AG04450 (cell line): ENCODE results near the gene APCS. TPM values are rescaled to one million over a fixed set of nuclear protein-coding genes. Genes with fewer than 3 reads are reported as not detected.

Experiments
- CTCF ChIA-PET: fragments of 300-600, 350-600 bp; formaldehyde crosslinking; extraction: SDS; loops from one replicate; lab custom pipeline; 2022; ENCODE audit warnings: antibody characterized with exemption, inconsistent platforms; lab: Charles Lee
- POLR2A ChIA-PET: fragments of 350-600 bp; formaldehyde crosslinking; extraction: SDS; loops from one replicate; lab custom pipeline; 2021; ENCODE audit warnings: antibody characterized with exemption, inconsistent platforms; lab: Yijun Ruan, JAX
- DNase-seq: peaks from one replicate; pipeline ENCODE4 v3.0.0-alpha.2; 2011; ENCODE audit warnings: low read depth, low spot score
- H3K27ac ChIP-seq: one replicate; pipeline ENCODE4 v1.5.1; 2012; ENCODE audit warnings: low read depth, low read length, control low read depth
- H3K27me3 ChIP-seq: one replicate; pipeline ENCODE4 v1.6.0; 2012; ENCODE audit warnings: low read length; ENCODE audit not compliant: control insufficient read depth, insufficient read depth
- H3K4me3 ChIP-seq: 2 replicates; pipeline ENCODE4 v1.5.1; 2011; ENCODE audit warnings: mild to moderate bottlenecking, low read depth, low read length, control low read depth
- H3K9me3 ChIP-seq: 2 replicates; pipeline ENCODE4 v1.5.1; 2012; ENCODE audit warnings: low read length; ENCODE audit not compliant: control insufficient read depth, insufficient read depth
- CTCF ChIP-seq: IDR thresholded peaks from 2 replicates; pipeline ENCODE4 v1.5.1; 2011; ENCODE audit warnings: low read depth, low read length, control low read depth, inconsistent platforms
- polyA plus RNA-seq: library from polyadenylated mRNA; depleted of rRNA; stranded (reverse); fragments of >200 nt; gene quantifications from 2 replicates; pipeline ENCODE4 v1.2.3, GENCODE V29; 2011

Gene APCS
- polyA plus RNA-seq, 1 experiment: not detected

GRCh38 chr1:159560599-159560998 is 27.0 kb upstream of the APCS start:
- no peak for TF ChIP-seq CTCF
- H3K4me3 ChIP-seq: no peak overlapping the region
- no peak for DNase-seq
- no peaks in the 10 kb centered on the region for H3K27me3 ChIP-seq
- ChIA-PET POLR2A (no interaction called here), CTCF (no interaction called here)
- H3K27ac ChIP-seq: no peak overlapping the region
- no peaks in the 10 kb centered on the region for H3K9me3 ChIP-seq

GRCh38 chr1:159561497-159561896 is 26.1 kb upstream of the APCS start:
- Histone ChIP-seq H3K9me3 (no peaks in the 10 kb centered on the region), H3K4me3 (no peak overlapping the region), H3K27ac (no peak overlapping the region), H3K27me3 (no peaks in the 10 kb centered on the region)
- TF ChIP-seq CTCF: no peak
- DNase-seq: no peak
- ChIA-PET POLR2A (no interaction called here), CTCF (no interaction called here)

- no peak overlapping the region for H3K4me3 ChIP-seq
- no peaks in the 10 kb centered on the region for H3K9me3 ChIP-seq
- DNase-seq: no peak
- no peak for TF ChIP-seq CTCF
- H3K27me3 ChIP-seq: no peaks in the 10 kb centered on the region
- no peak overlapping the region for H3K27ac ChIP-seq
- ChIA-PET POLR2A (no interaction called here), CTCF (no interaction called here)
These were observed 24.9 kb upstream of the APCS start for GRCh38 chr1:159562680-159563079.

- no peak overlapping the region for H3K4me3 ChIP-seq
- H3K9me3 ChIP-seq: no peaks in the 10 kb centered on the region
- no peak for DNase-seq
- H3K27me3 ChIP-seq: no peaks in the 10 kb centered on the region
- H3K27ac ChIP-seq: no peak overlapping the region
- no peak for TF ChIP-seq CTCF
- ChIA-PET POLR2A (no interaction called here), CTCF (no interaction called here)
These were observed 10.2 kb upstream of the APCS start for GRCh38 chr1:159577446-159577845.

GRCh38 chr1:159580340-159580739 is 7.3 kb upstream of the APCS start:
- no peak overlapping the region for H3K27ac ChIP-seq
- CTCF ChIA-PET: no interaction called here
- H3K9me3 ChIP-seq: no peaks in the 10 kb centered on the region
- DNase-seq: no peak
- H3K27me3 ChIP-seq: no peaks in the 10 kb centered on the region
- no peak overlapping the region for H3K4me3 ChIP-seq
- no peak for TF ChIP-seq CTCF
- POLR2A ChIA-PET: no interaction called here
